Body of pancreas (tissue), 4 donors: ENCODE results near the gene KLF1.

ENCODE experiments used
- POLR2A ChIP-seq, 3 donors: fragments of 450-650 bp; IDR thresholded peaks; one replicate each; pipeline ENCODE4 v1.6.1; 2016; ENCODE audit warnings: antibody characterized with exemption in 3 of 3, mild to moderate bottlenecking in 2 of 3
- TF ChIP-seq, protein P1 (sequence below), 7 experiments: fragments of 450-650 bp in 4 of 7; fragments of 200-600 bp in 3 of 7; sonication (generic) in 3 of 7; IDR thresholded peaks; one replicate each; pipeline ENCODE4 v1.5.1; 2016 to 2019; ENCODE audit warnings: antibody characterized with exemption in 7 of 7

GRCh38 chr19:12913851-12914690, 27.1 kb upstream of the KLF1 start:
- TF ChIP-seq, protein P1, sequence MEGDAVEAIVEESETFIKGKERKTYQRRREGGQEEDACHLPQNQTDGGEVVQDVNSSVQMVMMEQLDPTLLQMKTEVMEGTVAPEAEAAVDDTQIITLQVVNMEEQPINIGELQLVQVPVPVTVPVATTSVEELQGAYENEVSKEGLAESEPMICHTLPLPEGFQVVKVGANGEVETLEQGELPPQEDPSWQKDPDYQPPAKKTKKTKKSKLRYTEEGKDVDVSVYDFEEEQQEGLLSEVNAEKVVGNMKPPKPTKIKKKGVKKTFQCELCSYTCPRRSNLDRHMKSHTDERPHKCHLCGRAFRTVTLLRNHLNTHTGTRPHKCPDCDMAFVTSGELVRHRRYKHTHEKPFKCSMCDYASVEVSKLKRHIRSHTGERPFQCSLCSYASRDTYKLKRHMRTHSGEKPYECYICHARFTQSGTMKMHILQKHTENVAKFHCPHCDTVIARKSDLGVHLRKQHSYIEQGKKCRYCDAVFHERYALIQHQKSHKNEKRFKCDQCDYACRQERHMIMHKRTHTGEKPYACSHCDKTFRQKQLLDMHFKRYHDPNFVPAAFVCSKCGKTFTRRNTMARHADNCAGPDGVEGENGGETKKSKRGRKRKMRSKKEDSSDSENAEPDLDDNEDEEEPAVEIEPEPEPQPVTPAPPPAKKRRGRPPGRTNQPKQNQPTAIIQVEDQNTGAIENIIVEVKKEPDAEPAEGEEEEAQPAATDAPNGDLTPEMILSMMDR (IDR thresholded peaks at IDR 0.05), result no peak
- TF ChIP-seq POLR2A (IDR thresholded peaks at IDR 0.05), result no peak
